Left lobe of liver (tissue), 2 donors: ENCODE measurements around the gene PLAAT3. TPM values are rescaled to one million over a fixed set of nuclear protein-coding genes. Genes with fewer than 3 reads are reported as not detected.
"Not testable (repeated sequence)": the region's sequence is repeated elsewhere in the genome, so short reads cannot be mapped to it uniquely, and the experiment has no call there.

Experiments used
- ATAC-seq: fragments of 200-7000 bp; cut with Tn5 transposase; one replicate; pipeline ENCODE4 v1.9.1; 2020; ENCODE audit warnings: mild to moderate bottlenecking, moderate library complexity
- DNase-seq: peaks from one replicate; pipeline ENCODE4 v3.0.0-alpha.2; 2020; ENCODE audit warnings: low spot score
- total RNA-seq: library from RNA; stranded (reverse); gene quantifications from one replicate; pipeline ENCODE4 v1.2.1, GENCODE V29; 2021
- donor health status: DM: no; HTN: no; CAD: no; lungs with moderate emphysema.
- donor health status: DM: no; HTN: yes; CAD: no.

The PLAAT3 gene
- total RNA-seq, 1 donor from 2014 or later = 74.6 TPM

DNA sequence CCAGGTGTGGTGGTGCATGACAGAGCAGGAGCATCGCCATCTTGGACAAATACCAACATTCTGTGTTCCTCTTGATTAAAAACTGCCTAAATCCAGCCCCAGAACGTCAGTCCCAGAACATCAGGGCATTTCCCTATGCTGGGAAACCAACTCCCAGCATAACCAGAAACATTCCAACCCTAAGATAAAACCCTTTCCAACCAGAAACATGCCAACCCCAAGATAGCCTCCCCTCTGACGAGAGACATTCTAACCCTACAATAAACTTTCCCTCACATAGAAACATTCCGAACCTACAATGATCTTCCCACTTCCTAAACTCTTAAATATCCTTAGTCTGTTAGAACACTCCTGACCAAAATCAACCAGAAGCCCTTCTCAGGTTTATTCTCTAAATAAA is 66.1 kb downstream of the PLAAT3 start:
- ATAC-seq = no peak

DNA sequence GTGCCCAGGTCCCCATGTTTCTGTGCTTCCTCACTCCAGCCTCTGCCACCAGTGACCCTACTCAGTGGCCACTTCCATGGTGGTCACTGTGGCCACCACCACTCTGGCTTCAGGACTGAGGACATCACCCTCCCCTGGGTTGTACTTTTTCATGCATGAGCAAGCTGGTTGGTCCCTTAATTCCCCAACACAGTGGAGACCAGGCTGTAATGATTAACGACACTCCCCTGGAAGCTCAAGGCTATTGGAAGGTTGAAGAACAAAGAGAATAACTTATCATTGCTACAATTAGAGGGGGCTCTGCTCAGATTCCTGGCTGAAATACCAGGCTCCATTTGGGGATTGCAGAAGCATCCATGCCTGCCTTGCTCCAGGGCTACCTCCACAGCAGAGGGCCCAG is 67.2 kb downstream of the PLAAT3 start:
- ATAC-seq (no peak), DNase-seq (no peak)

More for the DNA sequence above, 66.1 kb downstream of the PLAAT3 start:
- no peak for DNase-seq

GRCh38 chr11:63543711-63544110 is 70.5 kb downstream of the PLAAT3 start:
- no peak for DNase-seq
- ATAC-seq = no peak

GRCh38 chr11:63542506-63542905 is 71.7 kb downstream of the PLAAT3 start:
- ATAC-seq, DNase-seq: not testable (repeated sequence)

GRCh38 chr11:63537293-63538101 is 76.7 kb downstream of the PLAAT3 start:
- DNase-seq (peak; percentile 90), ATAC-seq (peak; percentile 87)

GRCh38 chr11:63536669-63537292 is 77.5 kb downstream of the PLAAT3 start, which contains the start of gene PLAAT4:
Gene PLAAT4 (plus strand): TSS chr11:63536808. CDS start chr11:63536869, 61 bp downstream.
- DNase-seq = peak; percentile 87
- ATAC-seq = peak; percentile 86

- ATAC-seq (no peak), DNase-seq (no peak)
These were observed 78.5 kb downstream of the PLAAT3 start for GRCh38 chr11:63535734-63536133.

DNA sequence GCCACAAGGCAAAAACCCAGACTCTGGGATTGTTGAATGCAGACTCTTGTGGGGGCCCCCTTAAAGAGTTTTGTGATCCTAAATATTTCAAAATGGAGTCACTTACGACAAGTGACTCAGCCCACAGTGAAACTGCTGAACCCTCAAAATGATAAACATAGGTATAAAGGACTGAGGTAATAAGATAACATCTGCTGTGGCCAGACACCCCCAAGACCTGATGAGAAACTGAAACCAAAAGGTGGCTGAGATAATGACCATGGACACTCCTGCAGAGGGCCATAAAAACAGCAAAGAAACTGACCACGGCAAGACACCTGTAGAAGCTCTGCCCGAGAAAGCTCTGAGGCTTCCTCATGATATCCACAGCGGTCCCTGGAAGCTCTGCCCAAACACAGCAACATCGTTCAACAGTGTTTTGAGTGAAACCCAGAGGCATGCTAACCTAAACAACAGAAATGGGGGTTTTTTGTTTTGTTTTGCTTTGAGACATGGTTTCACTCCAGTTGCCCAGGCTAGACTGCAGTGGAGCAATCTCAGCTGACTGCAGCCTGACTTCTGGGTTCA is 79.3 kb downstream of the PLAAT3 start:
- no peak for DNase-seq

GRCh38 chr11:63534076-63534475 is 80.2 kb downstream of the PLAAT3 start:
- no peak for DNase-seq
- ATAC-seq = no peak

More for the DNA sequence above, 79.3 kb downstream of the PLAAT3 start:
- ATAC-seq = no peak

GRCh38 chr11:63532799-63533475 is 81.3 kb downstream of the PLAAT3 start:
- DNase-seq (no peak), ATAC-seq (no peak)

- no peak for ATAC-seq
- DNase-seq = no peak
These were observed 82.1 kb downstream of the PLAAT3 start for GRCh38 chr11:63532117-63532516.

GRCh38 chr11:63531074-63531792 is 83.0 kb downstream of the PLAAT3 start:
- DNase-seq = not testable (repeated sequence)
- ATAC-seq = peak; percentile 96

DNA sequence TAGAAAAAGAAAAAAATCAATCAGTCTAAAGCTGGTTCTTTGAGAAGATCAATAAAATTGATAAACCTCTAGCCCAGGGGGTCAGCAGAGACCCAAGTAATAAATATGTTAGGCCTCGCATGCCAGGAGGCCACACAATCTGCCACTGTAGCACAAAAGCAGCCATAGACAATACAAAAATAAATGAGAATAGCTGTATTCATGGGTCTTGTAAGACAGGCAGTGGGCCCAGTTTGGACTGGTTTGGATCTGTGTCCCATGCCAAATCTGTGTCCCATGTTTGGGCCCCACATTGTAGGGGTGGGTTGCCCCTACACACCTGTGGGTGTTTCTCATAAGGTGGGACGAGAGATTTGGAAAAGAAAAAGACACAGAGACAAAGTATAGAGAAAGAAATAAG is 84.2 kb downstream of the PLAAT3 start:
- ATAC-seq (no peak), DNase-seq (no peak)

DNA sequence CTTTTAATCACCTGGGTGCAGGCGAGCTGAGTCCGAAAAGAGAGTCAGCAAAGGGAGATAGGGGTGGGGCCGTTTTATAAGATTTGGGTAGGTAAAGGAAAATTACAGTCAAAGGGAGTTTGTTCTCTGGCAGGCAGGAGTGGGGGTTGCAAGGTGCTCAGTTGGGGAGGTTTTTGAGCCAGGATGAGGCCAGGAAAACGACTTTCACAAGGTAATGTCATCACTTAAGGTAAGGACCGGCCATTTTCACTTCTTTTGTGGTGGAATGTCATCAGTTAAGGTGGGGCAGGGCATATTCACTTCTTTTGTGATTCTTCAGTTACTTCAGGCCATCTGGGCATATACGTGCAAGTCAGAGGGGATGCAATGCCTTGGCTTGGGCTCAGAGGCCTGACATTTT is 84.9 kb downstream of the PLAAT3 start:
- DNase-seq, ATAC-seq: not testable (repeated sequence)

DNA sequence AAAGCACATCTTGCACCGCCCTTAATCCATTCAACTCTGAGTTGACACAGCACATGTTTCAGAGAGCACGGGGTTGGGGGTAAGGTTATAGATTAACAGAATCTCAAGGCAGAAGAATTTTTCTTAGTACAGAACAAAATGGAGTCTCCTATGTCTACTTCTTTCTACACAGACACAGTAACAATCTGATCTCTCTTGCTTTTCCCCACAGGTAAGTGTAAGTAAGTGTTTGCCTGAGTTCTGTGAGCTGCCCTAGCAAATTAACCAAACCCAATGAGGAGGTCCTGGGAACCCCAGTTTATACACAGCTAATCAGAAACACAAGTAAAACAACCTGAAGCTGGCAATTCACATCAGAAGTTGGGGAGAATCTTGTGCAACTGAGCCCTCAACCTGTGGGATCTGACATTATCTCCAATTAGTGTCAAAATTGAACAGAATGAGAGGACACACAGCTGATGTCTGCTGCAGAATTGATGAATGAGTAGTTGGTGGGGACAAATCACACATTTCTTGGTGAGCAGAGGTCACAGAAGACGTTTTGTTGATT is 85.4 kb downstream of the PLAAT3 start:
- not testable (repeated sequence) for ATAC-seq, DNase-seq

DNA sequence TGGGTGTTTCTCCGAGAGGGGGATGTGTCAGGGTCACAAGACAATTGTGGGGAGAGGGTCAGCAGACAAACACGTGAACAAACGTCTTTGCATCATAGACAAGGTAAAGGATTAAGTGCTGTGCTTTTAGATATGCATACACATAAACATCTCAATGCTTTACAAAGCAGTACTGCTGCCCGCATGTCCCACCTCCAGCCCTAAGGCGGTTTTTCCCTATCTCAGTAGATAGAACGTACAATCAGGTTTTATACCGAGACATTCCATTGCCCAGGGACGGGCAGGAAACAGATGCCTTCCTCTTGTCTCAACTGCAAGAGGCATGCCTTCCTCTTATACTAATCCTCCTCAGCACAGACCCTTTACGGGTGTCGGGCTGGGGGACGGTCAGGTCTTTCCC is 86.1 kb downstream of the PLAAT3 start:
- not testable (repeated sequence) for DNase-seq, ATAC-seq

- ATAC-seq = no peak
- no peak for DNase-seq
These were observed 86.6 kb downstream of the PLAAT3 start for GRCh38 chr11:63527667-63528066.
